GM18498 (cell line): ENCODE results near the gene KCNQ5.
"Not testable (repeated sequence)": the region's sequence is repeated elsewhere in the genome, so short reads cannot be mapped to it uniquely, and the experiment has no call there.

Source experiments
- ATAC-seq: cut with Tn5 transposase; IDR thresholded peaks from one replicate; pipeline ENCODE4 v1.9.1; 2021; ENCODE audit warnings: mild to moderate bottlenecking, moderate library complexity; ENCODE audit not compliant: unreplicated experiment

Gene KCNQ5

DNA sequence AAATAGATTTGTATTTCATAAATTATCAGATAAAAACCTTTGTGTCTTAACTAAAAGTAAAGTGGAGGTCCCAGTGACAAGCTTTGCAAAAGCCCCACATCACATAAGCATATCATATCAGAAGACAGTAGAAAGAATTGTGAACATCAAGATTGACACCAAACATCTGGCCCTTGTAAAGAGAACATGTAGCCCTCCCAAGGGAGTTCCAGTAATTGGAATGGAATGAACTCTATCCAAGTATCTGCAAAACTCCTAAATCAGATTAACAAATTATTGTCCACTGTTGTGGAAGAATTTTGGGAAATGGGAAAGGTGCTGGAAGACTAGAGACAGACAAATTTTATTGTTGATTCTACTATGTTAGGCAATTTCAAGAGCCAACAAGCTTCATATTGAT is 268.8 kb downstream of the KCNQ5 start:
- no peak for ATAC-seq

DNA sequence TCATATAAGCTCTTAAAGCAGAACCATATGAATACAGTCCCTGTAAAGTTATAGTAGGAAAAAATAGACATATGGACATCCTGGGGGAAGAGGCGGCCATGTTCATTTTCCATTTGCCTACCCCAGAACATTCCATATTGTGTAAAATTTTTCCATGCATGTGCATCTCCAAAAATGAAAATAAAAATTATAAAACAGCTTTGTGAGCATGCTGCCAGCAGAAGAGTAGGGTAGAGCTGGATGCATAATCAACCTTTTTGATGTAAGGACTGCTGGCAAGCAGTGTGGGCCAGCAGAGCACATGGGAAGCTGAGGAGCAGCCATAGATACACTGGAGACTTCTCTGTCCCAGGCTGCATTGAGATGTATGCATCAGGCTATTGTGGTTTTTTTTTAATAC is 271.0 kb downstream of the KCNQ5 start:
- no peak for ATAC-seq

DNA sequence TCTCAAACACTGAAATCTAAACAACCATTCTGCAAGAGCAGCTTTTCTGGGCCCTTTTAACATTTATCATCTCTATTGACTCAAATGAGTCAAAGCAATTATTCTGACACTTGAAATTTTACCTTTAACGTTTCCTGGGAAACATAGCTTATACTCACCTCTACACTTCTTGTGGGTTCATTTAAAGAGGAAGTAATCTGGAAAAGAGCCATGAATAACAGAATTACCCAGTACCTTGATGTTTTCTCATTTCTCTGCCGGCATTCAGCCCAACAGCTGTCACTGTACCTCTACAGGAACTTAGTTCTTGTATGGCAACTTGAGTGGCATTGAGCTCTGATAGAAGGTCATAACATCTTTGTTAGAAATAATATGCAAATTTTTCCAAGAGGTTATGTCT is 272.2 kb downstream of the KCNQ5 start:
- no peak for ATAC-seq

- not testable (repeated sequence) for ATAC-seq
Measured at GRCh38 chr6:72898313-72898712, 276.4 kb downstream of the KCNQ5 start.

DNA sequence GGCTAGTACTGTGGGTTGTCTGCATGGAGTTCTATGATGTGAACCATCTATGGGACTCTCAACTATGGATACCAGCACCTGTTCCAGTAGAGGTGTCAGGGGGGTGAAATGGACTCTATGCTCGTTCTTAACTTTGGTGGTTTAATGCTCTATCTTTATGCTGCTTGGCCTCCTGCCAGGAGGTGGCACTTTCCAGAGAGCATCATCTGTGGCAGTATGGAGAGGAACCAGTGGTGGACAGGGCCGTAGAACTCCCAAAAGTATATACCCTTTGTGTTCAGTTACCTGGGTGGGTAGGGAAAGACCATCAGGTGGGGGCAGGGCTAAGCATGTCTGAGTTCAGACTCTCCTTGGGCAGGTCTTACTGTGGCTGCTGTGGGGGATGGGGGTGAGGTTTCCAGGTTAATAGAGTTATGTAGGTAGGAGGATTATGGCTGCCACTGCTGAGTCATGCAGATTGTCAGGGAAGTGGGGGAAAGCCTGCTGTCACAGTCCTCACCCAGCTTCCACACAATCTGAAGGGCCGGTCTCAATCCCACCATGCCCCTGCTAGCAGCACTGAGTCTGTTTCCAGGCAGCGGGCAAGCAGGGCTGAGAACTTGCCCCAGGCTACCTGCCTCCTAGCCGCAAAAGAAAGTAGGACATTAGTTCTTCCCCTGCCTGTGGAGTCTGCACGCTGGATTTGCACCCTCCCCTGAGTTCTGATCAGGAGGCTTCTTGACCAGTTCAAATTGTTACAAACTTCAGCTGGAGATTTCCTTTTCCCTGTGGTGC is 284.0 kb downstream of the KCNQ5 start:
- no peak for ATAC-seq

DNA sequence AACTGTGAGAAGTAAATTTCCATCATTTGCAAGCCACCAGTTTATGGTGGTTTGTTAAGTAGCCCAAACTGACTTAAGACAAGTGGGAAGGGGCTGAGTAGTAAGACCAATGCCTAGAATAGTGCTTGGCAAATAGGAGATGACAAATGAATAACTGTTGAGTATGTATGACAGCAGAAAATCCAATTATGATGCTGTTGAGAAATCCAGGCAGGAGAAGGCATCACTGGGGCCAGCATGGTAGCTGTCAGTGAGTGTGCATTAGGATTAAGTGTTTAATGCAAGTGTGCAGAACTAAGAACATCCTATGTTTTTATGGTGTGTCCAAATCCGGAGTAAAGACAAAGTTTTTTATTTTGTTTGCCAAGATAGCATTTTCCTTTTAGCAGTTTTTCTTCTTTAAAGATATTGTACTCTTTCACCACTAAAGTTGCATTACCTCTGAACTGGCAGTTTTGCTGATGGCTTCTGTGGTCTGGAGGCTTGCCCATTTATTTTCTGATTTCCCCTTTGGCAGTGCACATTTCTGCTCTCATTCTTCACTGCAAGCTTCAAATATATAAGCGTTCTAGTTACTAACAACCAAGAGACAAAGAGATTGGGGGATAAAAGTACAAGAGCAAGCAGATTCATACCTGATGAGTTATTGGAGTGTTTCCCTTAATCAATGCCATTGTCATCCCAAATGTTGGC is 289.7 kb downstream of the KCNQ5 start:
- no peak for ATAC-seq

GRCh38 chr6:72913797-72914196 is 291.9 kb downstream of the KCNQ5 start:
- no peak for ATAC-seq

- ATAC-seq: no peak
Measured at GRCh38 chr6:72916298-72916697, 294.4 kb downstream of the KCNQ5 start.

DNA sequence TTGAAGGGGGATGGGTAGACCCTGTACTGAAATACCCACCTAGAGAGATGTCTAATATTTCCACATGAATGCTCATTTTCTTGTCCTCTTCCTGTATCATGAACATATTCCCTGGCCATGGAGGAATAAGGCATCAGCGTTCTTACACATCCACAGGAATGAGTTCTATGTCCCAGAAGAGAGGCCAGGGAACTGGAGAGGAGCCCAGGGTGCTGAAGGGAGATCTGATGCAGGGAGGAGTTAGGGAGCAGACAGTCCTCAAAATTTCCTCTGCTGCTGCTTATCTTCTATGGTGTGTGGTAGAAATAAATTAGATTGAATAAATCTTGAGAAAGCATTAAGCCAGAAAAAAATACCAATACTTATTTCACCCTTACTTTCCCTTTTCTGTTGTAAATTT is 295.0 kb downstream of the KCNQ5 start:
- no peak for ATAC-seq

DNA sequence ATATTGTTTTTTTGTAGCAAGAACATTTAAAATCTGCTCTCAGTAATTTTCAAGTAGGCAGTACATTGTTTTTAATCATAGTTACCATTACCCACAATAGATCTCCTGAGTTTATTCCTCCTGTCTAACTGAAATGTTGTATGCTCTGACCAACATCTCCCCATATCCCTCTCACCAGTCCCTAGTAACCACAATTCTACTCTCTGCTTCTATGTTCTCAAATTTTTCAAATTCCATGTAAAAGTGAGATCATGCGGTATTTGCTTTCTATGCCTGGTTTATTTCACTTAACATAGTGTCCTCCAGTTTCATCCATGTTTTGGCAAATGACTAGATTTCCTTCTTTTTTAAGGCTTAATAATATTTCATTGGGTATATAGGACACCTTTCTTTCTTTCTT is 300.5 kb downstream of the KCNQ5 start:
- no peak for ATAC-seq

GRCh38 chr6:72925136-72925535 is 303.3 kb downstream of the KCNQ5 start:
- no peak for ATAC-seq

GRCh38 chr6:72930556-72931132 is 308.8 kb downstream of the KCNQ5 start:
- ATAC-seq: no peak

DNA sequence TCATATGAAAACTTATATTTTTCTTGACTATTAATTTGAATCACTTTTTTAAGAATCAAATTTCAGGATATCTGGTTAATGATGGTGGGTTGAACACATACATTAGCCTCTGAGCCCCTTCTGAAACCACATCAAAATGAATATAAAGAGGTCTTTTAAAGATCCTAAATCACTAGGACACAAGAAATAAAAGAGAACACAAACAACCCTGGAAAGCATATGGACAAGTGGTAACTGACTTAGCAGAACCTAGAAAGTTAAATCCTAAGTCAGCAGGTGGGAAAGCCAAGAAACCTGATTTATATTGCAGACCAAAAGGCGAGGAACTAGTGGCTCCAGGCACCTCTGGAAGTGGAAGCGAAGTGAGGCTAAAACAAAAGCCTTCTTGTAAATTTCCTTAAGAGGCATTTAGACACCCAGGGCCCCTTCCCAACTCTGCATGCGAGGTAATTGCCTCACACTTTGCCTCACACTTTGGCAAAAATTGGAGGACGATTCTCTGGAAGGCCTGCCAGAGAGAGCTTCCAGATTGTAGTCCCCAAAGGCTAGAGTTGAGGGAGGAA is 309.5 kb downstream of the KCNQ5 start:
- no peak for ATAC-seq

DNA sequence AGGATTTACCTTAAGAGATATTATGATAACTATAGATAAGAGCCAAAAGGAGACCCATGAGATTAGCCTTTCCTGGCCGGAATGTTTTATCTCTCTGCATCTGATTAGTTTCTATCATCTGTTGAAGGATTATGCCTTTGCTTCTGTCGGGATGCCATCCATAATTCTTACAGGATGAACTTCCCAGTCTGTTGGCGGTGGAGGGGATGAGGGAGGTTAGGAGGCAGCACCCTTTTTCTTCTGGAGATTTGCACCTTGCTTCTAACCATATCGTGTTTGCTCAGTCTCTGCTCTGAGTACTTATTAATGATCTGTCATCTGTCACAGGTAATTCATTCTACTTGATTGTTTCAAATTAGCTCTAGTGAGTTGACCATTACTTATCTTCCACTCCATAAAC is 311.4 kb downstream of the KCNQ5 start:
- ATAC-seq: no peak

- ATAC-seq: no peak
Measured at GRCh38 chr6:72936766-72937559, 315.1 kb downstream of the KCNQ5 start.

DNA sequence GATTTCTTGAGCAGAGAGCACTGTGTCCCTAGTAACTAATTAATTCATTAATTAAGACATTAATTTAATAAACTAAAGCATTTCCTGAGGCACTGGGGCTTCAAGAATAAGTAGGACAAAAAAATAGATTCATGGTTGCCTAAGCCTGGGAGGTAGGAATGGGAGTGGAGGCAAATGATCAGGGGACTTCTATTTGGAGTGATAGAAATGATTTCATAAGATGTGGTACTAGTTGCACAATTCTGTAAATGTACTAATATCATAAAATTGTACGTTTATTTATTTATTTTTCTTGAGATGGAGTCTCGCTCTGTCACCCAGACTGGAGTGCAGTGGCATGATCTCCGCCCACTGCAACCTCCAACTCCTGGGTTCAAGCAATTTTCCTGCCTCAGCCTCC is 316.2 kb downstream of the KCNQ5 start:
- no peak for ATAC-seq

DNA sequence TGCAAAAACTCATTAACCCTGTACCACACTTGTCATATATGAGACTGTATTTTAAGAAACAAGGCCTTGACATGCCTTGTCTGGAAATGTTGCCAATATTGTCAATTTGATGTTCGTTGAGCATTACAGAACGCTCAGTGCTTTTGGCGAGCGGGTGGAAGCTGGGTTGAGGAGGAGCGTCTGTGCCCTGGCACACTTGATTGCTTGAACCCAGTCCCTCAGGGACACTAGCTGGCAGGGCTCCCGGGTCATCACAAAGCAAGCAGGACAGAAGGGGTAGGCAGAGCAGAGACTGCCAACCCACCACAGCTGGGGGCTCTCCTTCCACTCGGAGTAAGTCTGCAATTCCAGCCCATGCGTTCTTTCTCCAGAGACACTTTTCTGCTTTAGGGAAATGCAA is 317.1 kb downstream of the KCNQ5 start:
- ATAC-seq: no peak

GRCh38 chr6:72940265-72940664 is 318.4 kb downstream of the KCNQ5 start:
- no peak for ATAC-seq

- ATAC-seq: no peak
Measured at GRCh38 chr6:72941263-72941662, 319.4 kb downstream of the KCNQ5 start.

GRCh38 chr6:72941751-72942150 is 319.9 kb downstream of the KCNQ5 start:
- ATAC-seq: no peak

GRCh38 chr6:72943699-72944098 is 321.8 kb downstream of the KCNQ5 start:
- no peak for ATAC-seq
